Large intestine (tissue), 3 donors: ENCODE results near the gene ZNF578. TPM values are rescaled to one million over a fixed set of nuclear protein-coding genes. Genes with fewer than 3 reads are reported as not detected.
"Not testable (repeated sequence)": the region's sequence is repeated elsewhere in the genome, so short reads cannot be mapped to it uniquely, and the experiment has no call there.

Experiments used
- DNase-seq, 2 donors: peaks; one replicate each; pipeline versions ENCODE4 v3.0.0 to v3.0.0-alpha.2; 2013
- H3K27ac ChIP-seq: one replicate; pipeline ENCODE4 v1.5.1; 2013; ENCODE audit warnings: low read length
- H3K27me3 ChIP-seq: 2 replicates; pipeline ENCODE4 v1.6.1; 2013; ENCODE audit warnings: low read length; ENCODE audit not compliant: control insufficient read depth, insufficient read depth
- H3K36me3 ChIP-seq: 2 replicates; pipeline ENCODE4 v1.6.1; 2013; ENCODE audit warnings: low read length; ENCODE audit not compliant: control insufficient read depth, insufficient read depth
- H3K4me1 ChIP-seq: one replicate; pipeline ENCODE4 v1.6.1; 2013; ENCODE audit warnings: low read length; ENCODE audit not compliant: control insufficient read depth, insufficient read depth
- H3K4me3 ChIP-seq: one replicate; pipeline ENCODE4 v1.5.1; 2013; ENCODE audit warnings: low read length
- H3K9me3 ChIP-seq: one replicate; pipeline ENCODE4 v1.6.1; 2013; ENCODE audit warnings: mild to moderate bottlenecking, low read depth, low read length, moderate library complexity; ENCODE audit not compliant: control insufficient read depth
- WGBS: methylation state at CpG from one replicate; pipeline ENCODE4 v1.1.5; 2013; ENCODE audit warnings: low lambda C conversion rate; ENCODE audit not compliant: insufficient coverage; 5-methylcytosine and 5-hydroxymethylcytosine counted together
- polyA plus RNA-seq: library from polyadenylated mRNA; unstranded; fragments of 120-200 nt; gene quantifications from one replicate; pipeline ENCODE4 v1.2.1, GENCODE V29; 2013

The ZNF578 gene
- polyA plus RNA-seq, 1 donor: 2.6 TPM

GRCh38 chr19:52474351-52475127 lies 21.2 kb downstream of the ZNF578 start:
- DNase-seq: no peak
- WGBS: 94% methylated on average over 3 of the region's 7 CpGs
- no peaks in the 10 kb centered on the region for H3K27me3 ChIP-seq
- no peak overlapping the region for H3K4me3 ChIP-seq
- no peaks in the 10 kb centered on the region for H3K36me3 ChIP-seq
- no peak overlapping the region for H3K27ac ChIP-seq
- no peaks in the 10 kb centered on the region for H3K4me1 ChIP-seq
- peaks cover 46% of the 10 kb centered on the region for H3K9me3 ChIP-seq

DNA sequence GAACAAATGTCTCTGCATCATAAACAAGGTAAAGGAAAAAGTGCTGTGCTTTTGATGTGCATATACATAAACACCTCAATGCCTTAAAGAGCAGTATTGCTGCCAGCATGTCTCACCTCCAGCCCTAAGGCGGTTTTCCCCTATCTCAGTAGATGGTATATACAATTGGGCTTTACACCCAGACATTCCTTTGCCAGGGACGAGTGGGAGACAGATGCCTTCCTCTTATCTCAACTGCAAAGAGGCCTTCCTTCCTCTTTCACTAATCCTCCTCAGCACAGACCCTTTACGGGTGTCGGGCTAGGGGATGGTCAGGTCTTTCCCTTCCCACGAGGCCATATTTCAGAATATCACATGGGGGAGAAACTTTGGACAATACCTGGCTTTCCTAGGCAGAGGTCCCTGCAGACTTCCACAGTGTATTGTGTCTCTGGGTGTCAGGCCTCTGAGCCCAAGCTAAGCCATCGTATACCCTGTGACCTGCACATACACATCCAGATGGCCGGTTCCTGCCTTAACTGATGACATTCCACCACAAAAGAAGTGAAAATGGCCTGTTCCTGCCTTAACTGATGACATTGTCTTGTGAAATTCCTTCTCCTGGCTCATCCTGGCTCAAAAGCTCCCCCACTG lies 30.9 kb downstream of the ZNF578 start:
- WGBS: no CpG with 5 or more reads among the region's 7 CpGs
- H3K27ac ChIP-seq, H3K27me3 ChIP-seq, DNase-seq, H3K4me1 ChIP-seq, H3K36me3 ChIP-seq, H3K4me3 ChIP-seq: not testable (repeated sequence)
- peaks cover 44% of the 10 kb centered on the region for H3K9me3 ChIP-seq

DNA sequence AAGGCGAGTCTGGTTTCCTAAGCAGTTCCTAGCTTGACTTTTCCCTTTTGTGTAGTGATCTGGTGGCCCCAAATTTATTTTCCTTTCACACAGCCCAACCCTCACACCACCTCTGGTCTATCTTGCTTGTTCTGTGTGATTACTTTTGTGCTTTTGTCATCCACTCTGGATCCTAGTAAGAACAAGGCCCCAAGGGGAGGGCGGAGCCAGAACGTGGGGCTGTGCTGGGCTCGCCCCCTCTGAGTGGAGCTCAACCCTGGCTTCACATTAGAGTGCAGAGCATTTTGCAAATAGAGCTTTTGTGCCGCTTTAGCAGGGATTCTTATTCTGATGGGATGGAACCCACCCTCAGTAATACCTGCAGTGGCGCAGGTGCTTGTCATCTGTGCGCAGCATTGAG lies 31.7 kb downstream of the ZNF578 start:
- WGBS: no CpG with 5 or more reads among the region's 7 CpGs
- H3K9me3 ChIP-seq: peaks cover 42% of the 10 kb centered on the region
- not testable (repeated sequence) for H3K4me1 ChIP-seq

GRCh38 chr19:52485561-52486240 lies 32.3 kb downstream of the ZNF578 start:
- not testable (repeated sequence) for H3K4me1 ChIP-seq, H3K4me3 ChIP-seq, H3K27ac ChIP-seq, DNase-seq, H3K36me3 ChIP-seq, H3K27me3 ChIP-seq
- H3K9me3 ChIP-seq: peaks cover 38% of the 10 kb centered on the region
- no CpG with 5 or more reads among the region's 8 CpGs for WGBS

More for the DNA sequence above, 31.7 kb downstream of the ZNF578 start:
- H3K36me3 ChIP-seq, H3K4me3 ChIP-seq, H3K27ac ChIP-seq, H3K27me3 ChIP-seq, DNase-seq: not testable (repeated sequence)

DNA sequence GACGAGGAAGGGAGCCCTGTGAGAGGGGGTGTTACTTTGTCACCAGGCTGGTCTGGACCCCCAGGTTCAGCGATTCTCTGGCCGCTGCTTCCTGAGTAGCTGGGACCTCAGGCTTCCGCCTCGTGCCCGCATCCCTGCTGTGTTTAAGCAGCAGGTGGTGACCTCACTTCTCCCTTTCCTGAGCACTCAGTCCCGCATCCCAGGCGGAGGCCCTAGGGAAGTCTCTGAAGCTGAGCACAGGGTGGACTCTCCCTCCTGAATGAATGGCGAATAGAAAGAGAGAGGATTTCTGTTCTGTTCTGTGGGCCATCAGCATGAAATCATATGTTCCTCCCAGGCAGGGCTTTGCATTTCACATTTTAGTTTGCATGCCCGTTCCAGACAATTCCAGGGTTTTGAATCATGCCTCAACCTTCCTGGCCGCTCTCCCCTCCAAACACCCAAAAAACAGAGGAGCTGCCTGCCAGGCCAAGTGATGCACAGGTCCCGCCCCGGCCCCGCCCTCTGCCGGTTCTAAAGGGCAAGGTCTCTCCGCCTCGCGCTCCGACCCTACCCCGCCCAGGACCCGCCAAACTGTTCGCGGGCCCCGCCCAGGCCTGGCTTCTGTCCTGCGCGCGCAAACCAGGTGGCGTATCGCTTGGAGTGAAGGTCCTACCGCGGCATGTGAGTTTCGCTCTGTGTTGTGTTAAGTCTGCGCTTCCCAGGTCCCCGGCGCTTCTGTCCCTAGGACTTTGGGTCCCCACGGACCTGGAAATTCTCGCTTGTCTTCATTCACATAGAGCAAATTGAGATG lies 39.0 kb downstream of the ZNF578 start:
- H3K4me3 ChIP-seq: peak overlapping the region; percentile 13
- peak in 1 of 2 donors; percentile 51 for DNase-seq
- H3K27me3 ChIP-seq: no peaks in the 10 kb centered on the region
- no peaks in the 10 kb centered on the region for H3K36me3 ChIP-seq
- H3K4me1 ChIP-seq: no peaks in the 10 kb centered on the region
- H3K9me3 ChIP-seq: peaks cover 45% of the 10 kb centered on the region
- no CpG with 5 or more reads among the region's 37 CpGs for WGBS
- H3K27ac ChIP-seq: no peak overlapping the region

DNA sequence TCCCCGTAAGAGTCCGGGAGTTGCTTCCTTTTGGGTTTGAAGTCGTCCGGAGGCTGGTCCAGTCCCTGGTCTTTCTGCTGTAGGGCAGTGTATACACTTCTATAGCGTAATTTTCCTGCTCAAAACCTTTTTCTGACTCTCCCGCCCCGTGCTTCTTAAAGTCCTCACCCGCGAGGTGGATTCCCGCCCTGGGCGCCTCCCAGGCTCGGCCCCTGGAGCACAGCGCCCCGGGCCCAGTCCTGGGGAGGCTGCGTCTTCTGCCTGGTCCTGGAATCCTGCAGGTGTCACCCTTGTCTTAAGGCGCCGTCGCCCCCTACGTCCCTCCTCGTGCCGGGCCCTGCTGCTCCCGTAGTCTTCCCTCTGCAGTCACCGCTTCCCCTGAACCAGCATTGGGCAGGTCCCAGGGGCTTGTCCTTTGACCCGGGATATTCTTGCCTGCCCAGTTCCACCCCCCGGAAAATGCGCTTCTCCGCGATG lies 39.7 kb downstream of the ZNF578 start:
- Histone ChIP-seq H3K36me3 (no peaks in the 10 kb centered on the region), H3K4me1 (no peaks in the 10 kb centered on the region), H3K4me3 (peak overlapping the region; percentile 13), H3K27ac (no peak overlapping the region), H3K27me3 (no peaks in the 10 kb centered on the region), H3K9me3 (peaks cover 42% of the 10 kb centered on the region)
- no CpG with 5 or more reads among the region's 28 CpGs for WGBS
- DNase-seq: peak; percentile 30 to 56

- Histone ChIP-seq H3K36me3 (no peaks in the 10 kb centered on the region), H3K27me3 (no peaks in the 10 kb centered on the region), H3K9me3 (peaks cover 43% of the 10 kb centered on the region), H3K27ac (no peak overlapping the region), H3K4me3 (no peak overlapping the region), H3K4me1 (no peaks in the 10 kb centered on the region)
- no peak for DNase-seq
- no CpG with 5 or more reads among the region's 3 CpGs for WGBS
These were observed 41.2 kb downstream of the ZNF578 start for GRCh38 chr19:52494518-52494917.

DNA sequence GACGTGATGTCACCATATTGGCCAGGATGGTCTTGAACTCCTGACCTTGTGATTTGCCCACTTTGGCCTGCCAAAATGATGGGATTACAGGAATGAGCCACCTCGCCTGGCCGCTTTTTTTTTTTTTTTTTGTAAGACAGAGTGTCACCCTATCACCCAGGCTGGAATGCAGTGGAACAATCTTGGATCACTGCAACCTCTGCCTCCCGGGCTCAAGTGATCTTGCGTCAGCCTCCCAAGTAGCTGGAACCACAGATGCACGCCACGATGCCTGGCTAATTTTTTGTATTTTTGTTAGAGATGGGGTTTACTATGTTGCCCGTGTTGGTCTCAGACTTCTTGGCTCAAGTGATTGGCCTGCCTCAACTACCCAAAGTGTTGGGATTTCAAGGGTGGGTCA lies 45.2 kb downstream of the ZNF578 start:
- Histone ChIP-seq H3K27ac (no peak overlapping the region), H3K27me3 (no peaks in the 10 kb centered on the region), H3K9me3 (peaks cover 24% of the 10 kb centered on the region), H3K4me3 (no peak overlapping the region), H3K36me3 (no peaks in the 10 kb centered on the region), H3K4me1 (no peaks in the 10 kb centered on the region)
- WGBS: no CpG with 5 or more reads among the region's 8 CpGs
- no peak for DNase-seq

GRCh38 chr19:52500474-52500873 lies 47.1 kb downstream of the ZNF578 start:
- not testable (repeated sequence) for H3K4me3 ChIP-seq, H3K27ac ChIP-seq, H3K4me1 ChIP-seq, H3K27me3 ChIP-seq, DNase-seq, H3K36me3 ChIP-seq
- H3K9me3 ChIP-seq: peaks cover 26% of the 10 kb centered on the region
- no CpG with 5 or more reads among the region's 3 CpGs for WGBS

DNA sequence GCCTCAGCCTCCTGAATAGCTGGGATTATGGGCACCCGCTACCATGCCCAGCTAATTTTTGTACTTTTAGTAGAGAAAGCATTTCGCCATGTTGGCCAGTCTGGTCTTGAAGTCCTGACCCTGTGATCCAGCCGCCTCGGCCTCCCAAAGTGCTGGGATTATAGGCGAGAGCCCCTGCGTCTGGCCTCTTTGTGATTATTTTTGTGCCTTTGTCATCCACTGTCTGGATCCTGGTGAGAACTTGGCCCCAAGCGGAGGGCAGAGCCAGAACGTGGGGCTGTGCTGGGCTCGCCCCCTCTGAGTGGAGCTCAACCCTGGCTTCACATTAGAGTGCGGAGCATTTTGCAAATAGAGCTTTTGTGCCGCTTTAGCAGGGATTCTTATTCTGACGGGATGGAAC lies 47.6 kb downstream of the ZNF578 start:
- not testable (repeated sequence) for DNase-seq, H3K27me3 ChIP-seq, H3K4me1 ChIP-seq, H3K36me3 ChIP-seq, H3K27ac ChIP-seq, H3K4me3 ChIP-seq
- WGBS: no CpG with 5 or more reads among the region's 12 CpGs
- peaks cover 24% of the 10 kb centered on the region for H3K9me3 ChIP-seq
